ENCODE measurements around the gene ZSCAN10.

GRCh38 chr16:3063625-3064386 is 35.3 kb downstream of the ZSCAN10 start:
- TF ChIP-seq POLR2A (IDR thresholded peaks at IDR 0.05; ENCODE audit: borderline replicate concordance, extremely low read depth, insufficient read depth, insufficient read length) (no peak), EZH2 (IDR thresholded peaks at IDR 0.05) (no peak), CTCF (IDR thresholded peaks at IDR 0.05 in 2 of 3, conservative IDR thresholded peaks at IDR 0.05 in 1 of 3; ENCODE audit: borderline replicate concordance in 1 of 3, insufficient read depth in 1 of 3, low read depth in 2 of 3, low read length in 2 of 3) (no peak), EGR1 (IDR thresholded peaks at IDR 0.05; ENCODE audit: low read depth) (no peak), RAD21 (IDR thresholded peaks at IDR 0.05; ENCODE audit: low read depth) (no peak), FOSL1 (IDR thresholded peaks at IDR 0.05; ENCODE audit: low read depth) (no peak), ATF3 (IDR thresholded peaks at IDR 0.05) (no peak), EZH2phosphoT487 (IDR thresholded peaks at IDR 0.05; ENCODE audit: borderline replicate concordance) (no peak), TCF7L2 (IDR thresholded peaks at IDR 0.05; ENCODE audit: borderline replicate concordance, extremely low read depth, insufficient read depth, insufficient read length) (no peak)
- TF ChIP-seq, protein P1, sequence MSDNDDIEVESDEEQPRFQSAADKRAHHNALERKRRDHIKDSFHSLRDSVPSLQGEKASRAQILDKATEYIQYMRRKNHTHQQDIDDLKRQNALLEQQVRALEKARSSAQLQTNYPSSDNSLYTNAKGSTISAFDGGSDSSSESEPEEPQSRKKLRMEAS (IDR thresholded peaks at IDR 0.05) = no peak
- TF ChIP-seq, protein P2, sequence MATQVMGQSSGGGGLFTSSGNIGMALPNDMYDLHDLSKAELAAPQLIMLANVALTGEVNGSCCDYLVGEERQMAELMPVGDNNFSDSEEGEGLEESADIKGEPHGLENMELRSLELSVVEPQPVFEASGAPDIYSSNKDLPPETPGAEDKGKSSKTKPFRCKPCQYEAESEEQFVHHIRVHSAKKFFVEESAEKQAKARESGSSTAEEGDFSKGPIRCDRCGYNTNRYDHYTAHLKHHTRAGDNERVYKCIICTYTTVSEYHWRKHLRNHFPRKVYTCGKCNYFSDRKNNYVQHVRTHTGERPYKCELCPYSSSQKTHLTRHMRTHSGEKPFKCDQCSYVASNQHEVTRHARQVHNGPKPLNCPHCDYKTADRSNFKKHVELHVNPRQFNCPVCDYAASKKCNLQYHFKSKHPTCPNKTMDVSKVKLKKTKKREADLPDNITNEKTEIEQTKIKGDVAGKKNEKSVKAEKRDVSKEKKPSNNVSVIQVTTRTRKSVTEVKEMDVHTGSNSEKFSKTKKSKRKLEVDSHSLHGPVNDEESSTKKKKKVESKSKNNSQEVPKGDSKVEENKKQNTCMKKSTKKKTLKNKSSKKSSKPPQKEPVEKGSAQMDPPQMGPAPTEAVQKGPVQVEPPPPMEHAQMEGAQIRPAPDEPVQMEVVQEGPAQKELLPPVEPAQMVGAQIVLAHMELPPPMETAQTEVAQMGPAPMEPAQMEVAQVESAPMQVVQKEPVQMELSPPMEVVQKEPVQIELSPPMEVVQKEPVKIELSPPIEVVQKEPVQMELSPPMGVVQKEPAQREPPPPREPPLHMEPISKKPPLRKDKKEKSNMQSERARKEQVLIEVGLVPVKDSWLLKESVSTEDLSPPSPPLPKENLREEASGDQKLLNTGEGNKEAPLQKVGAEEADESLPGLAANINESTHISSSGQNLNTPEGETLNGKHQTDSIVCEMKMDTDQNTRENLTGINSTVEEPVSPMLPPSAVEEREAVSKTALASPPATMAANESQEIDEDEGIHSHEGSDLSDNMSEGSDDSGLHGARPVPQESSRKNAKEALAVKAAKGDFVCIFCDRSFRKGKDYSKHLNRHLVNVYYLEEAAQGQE (IDR thresholded peaks at IDR 0.05; ENCODE audit: low read depth) = no peak

All from HCT116 (cell line).